Measurements from ENCODE around the gene GPT2.
A peak's percentile ranks its signal among the peaks of the same experiment; 100 is the strongest.

GPT2 gene

DNA sequence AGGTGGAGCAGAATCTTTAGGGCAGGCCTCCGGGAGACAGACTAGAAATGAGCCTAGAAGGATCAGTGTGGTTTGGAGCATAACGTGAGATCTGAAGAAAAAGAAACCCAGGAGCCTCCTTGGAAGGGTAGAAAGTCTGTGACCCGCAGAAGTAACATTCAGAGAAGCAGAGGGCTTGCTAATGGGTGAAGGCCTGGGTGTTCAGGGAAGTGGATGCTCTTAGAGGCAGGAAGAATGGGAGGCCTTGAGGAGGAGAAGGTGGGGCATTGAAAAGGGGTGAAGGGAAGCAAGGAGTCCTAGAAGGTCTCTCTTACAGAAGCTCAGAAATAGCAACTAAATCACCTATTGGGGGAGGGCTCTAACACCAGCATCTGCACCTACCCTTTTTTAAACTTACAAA is 20.3 kb downstream of the GPT2 start:
- no peak overlapping the region for H3K4me3 ChIP-seq (ENCODE audit: low read depth, low read length)
- ChIA-PET CTCF (interaction anchor here (1.0 to 16.9 kb wide), 4 partner anchors 9 to 52 kb away, joined by 3 to 284 read pairs (median 58); partner anchors contain the start of gene GPT2), POLR2A (no interaction called here)
- no peak for DNase-seq (ENCODE audit: low read depth, low spot score)
- TF ChIP-seq, protein P1, sequence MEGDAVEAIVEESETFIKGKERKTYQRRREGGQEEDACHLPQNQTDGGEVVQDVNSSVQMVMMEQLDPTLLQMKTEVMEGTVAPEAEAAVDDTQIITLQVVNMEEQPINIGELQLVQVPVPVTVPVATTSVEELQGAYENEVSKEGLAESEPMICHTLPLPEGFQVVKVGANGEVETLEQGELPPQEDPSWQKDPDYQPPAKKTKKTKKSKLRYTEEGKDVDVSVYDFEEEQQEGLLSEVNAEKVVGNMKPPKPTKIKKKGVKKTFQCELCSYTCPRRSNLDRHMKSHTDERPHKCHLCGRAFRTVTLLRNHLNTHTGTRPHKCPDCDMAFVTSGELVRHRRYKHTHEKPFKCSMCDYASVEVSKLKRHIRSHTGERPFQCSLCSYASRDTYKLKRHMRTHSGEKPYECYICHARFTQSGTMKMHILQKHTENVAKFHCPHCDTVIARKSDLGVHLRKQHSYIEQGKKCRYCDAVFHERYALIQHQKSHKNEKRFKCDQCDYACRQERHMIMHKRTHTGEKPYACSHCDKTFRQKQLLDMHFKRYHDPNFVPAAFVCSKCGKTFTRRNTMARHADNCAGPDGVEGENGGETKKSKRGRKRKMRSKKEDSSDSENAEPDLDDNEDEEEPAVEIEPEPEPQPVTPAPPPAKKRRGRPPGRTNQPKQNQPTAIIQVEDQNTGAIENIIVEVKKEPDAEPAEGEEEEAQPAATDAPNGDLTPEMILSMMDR (IDR thresholded peaks at IDR 0.05; ENCODE audit: insufficient read depth, low read length, missing control alignments), result no peak

DNA sequence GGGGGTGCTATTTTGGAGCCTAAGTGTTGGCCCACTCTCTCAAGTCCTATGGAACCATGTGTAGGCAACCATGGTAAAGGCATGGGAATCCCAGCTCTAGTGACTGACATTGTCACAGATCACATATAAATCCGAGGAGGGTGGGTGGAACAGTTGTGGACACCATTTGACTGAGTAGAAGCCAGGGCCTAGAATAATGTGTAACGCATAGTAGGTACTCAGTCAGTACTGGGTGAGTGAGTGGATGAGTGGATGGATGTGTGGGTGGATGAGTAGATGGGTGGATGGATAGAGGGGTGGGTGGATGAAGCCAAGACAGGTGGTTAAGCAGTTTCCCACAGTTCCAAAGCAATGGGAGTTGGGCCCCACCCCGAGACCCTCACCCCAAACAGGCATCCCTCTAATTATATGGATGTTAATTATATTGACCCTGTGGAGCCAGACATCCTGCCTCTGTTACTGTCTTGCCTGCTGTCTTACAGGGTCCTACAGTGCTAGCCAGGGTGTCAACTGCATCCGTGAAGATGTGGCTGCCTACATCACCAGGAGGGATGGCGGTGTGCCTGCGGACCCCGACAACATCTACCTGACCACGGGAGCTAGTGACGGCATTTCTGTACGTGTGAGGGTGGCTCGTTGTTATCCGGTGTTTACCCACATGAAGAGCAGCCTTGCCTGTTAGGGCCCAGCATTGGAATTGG is 22.3 kb downstream of the GPT2 start:
- CTCF ChIA-PET, result interaction anchor here (1.1 to 16.9 kb wide), 9 partner anchors 9 to 232 kb away, joined by 4 to 284 read pairs (median 14); partner anchors contain the start of gene GPT2
- no peak overlapping the region for H3K4me3 ChIP-seq (ENCODE audit: low read depth, low read length)
- no peak for DNase-seq (ENCODE audit: low read depth, low spot score)
- POLR2A ChIA-PET, result no interaction called here
- TF ChIP-seq, protein P1 (IDR thresholded peaks at IDR 0.05; ENCODE audit: insufficient read depth, low read length, missing control alignments), result no peak

DNA sequence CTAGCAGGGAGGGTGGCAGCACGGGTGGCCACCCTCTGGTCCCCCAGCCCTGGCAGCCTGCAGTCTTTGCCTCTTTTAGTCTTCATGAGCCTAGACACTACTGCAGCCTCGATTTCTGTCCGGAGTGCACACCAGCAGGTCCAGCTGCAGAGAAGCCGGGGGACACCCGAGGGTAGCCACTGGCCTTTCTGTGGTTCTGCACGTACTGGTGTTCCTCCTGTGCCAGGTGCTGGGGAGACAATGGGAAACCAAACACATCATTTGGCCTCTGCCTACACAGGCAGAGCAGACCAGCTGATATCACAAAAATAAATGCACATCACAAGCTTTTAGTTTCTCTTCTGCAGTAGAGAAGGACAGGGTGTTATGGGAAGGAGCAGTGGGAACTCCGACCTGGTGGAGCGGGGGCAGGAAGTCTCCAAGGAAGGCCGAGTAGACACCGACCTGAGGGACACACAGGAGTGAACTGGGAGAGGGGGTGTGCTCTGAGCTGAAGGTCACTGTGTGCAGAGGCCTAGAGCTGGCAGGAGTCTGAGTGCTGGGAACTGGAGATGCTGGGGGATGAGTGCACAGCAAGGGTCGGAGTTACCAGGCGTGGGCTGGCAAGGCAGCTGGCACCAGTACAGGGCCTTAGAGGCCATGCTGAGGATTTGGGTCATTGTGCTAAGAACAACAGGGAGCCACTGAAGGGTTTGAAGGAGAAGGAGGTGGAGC is 23.1 kb downstream of the GPT2 start:
- ChIA-PET CTCF (interaction anchor here (0.7 to 16.9 kb wide), 11 partner anchors 9 to 233 kb away, joined by 3 to 284 read pairs (median 11); partner anchors contain the start of gene GPT2), POLR2A (no interaction called here)
- no peak overlapping the region for H3K4me3 ChIP-seq (ENCODE audit: low read depth, low read length)
- TF ChIP-seq, protein P1 (IDR thresholded peaks at IDR 0.05; ENCODE audit: insufficient read depth, low read length, missing control alignments), result no peak
- DNase-seq (ENCODE audit: low read depth, low spot score), result no peak

DNA sequence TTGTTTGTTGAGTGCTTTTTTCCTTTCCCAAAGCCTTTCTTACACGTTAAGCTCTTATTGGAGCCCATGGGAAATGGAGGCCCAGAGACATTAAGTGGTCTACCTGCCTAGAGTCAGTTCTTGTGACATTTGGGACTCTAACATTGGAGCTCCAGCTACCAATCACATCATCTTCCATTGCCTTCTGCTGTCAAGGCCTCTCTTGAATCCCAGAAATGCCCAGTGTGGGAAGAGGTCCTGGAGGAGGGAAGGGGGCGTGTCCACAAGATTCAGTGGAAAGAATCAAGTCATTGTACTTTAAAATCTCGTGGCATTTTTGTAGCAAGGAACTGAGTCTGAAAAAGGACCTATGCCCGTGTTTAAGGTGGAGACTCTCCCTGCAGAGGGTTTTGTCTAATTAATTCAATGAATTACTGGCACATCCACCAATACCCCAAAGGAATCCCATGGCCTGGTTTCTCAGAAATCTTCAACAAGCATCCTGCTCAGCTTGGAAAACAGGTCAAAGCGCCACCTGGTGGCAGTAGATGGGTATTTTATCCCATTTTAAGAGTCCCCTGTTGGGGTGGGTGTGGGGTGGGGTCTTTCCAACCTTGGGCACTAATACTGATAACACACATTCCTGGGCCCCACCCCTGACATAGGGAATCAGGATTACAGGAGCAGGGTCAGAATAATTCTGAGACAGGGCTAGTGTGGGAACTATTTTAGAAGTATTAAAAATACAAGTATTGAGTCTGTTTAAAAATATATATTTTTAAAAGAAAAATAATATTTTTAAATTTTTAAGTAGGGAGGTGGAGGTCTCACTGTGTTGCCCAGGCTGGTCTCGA is 24.6 kb downstream of the GPT2 start:
- POLR2A ChIA-PET, result interaction anchor here (1.1 kb wide), 1 partner anchor 25 kb away, joined by 3 read pairs; the partner anchor contains the start of gene GPT2
- TF ChIP-seq, protein P1 (IDR thresholded peaks at IDR 0.05; ENCODE audit: insufficient read depth, low read length, missing control alignments), result peak; percentile 58
- CTCF ChIA-PET, result interaction anchor here (0.6 to 16.9 kb wide), 27 partner anchors 7 to 234 kb away, joined by 3 to 284 read pairs (median 4); partner anchors contain the start of genes C16orf87 and GPT2
- DNase-seq (ENCODE audit: low read depth, low spot score), result peak; percentile 5
- H3K4me3 ChIP-seq (ENCODE audit: low read depth, low read length), result no peak overlapping the region

DNA sequence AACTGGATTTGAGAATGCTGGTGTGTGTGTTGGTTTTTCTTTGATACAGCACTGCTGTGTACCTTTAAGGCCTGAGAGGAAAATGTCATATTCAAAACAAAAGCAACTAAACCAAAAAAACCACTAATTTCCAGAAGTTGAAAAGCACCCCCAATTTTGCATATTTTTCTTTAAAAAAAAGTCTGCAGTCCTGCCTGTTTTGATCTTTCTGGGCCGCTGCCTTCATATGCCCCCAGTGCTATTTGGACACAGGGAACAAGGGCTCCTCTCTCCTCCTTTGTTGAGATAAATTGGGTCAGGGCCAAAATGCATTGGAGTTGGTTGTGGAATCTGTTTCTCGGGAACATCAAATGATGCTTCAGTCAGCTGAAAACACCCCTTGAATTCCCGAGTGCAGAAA is 26.9 kb downstream of the GPT2 start:
- DNase-seq (ENCODE audit: low read depth, low spot score), result no peak
- no peak overlapping the region for H3K4me3 ChIP-seq (ENCODE audit: low read depth, low read length)
- ChIA-PET CTCF (interaction anchor here (2.5 to 16.9 kb wide), 4 partner anchors 19 to 58 kb away, joined by 10 to 284 read pairs (median 62); partner anchors contain the start of gene GPT2), POLR2A (no interaction called here)
- TF ChIP-seq, protein P1 (IDR thresholded peaks at IDR 0.05; ENCODE audit: insufficient read depth, low read length, missing control alignments), result no peak
